ENCODE results near the gene KCNG3. TPM values are rescaled to one million over a fixed set of nuclear protein-coding genes. Genes with fewer than 3 reads are reported as not detected.

KCNG3 gene
- polyA plus RNA-seq, 3 donors, result not detected

GRCh38 chr2:42458396-42458795 is 35.4 kb downstream of the KCNG3 start:
- peaks cover 4 to 11% (median 8%) of the 10 kb centered on the region in 3 donors for H3K27me3 Mint-ChIP-seq (ENCODE audit: low read depth in 3 of 3)
- intact Hi-C loops (cut with micrococcal nuclease), result no loop called here
- H3K4me1 Mint-ChIP-seq, result no peaks in the 10 kb centered on the region
- Histone ChIP-seq H3K4me1 (ENCODE audit: control insufficient read depth in 1 of 2, insufficient read depth in 2 of 2, low read length in 2 of 2) (no peaks in the 10 kb centered on the region), H3K27ac (ENCODE audit: low read depth in 1 of 2, low read length in 2 of 2) (no peak overlapping the region), H2AFZ (ENCODE audit: insufficient read depth, low read depth, low read length, poor library complexity, severe bottlenecking) (no peak overlapping the region), H3K36me3 (replicated peaks in 1 of 2; ENCODE audit: control insufficient read depth in 1 of 2, insufficient read depth in 2 of 2, low read length in 2 of 2) (no peaks in the 10 kb centered on the region), H3K4me2 (replicated peaks; ENCODE audit: extremely low read depth, low read length, poor library complexity, severe bottlenecking) (no peak overlapping the region), H4K20me1 (ENCODE audit: insufficient read depth, low read length) (no peaks in the 10 kb centered on the region), H3K4me3 (replicated peaks in 1 of 3; ENCODE audit: low read depth in 2 of 3, low read length in 3 of 3) (no peak overlapping the region), H3K79me2 (ENCODE audit: insufficient read depth, low read length) (no peaks in the 10 kb centered on the region), H3K27me3 (ENCODE audit: control insufficient read depth in 2 of 2, insufficient read depth in 2 of 2, low read length in 2 of 2) (no peaks in the 10 kb centered on the region), H3K9me3 (replicated peaks in 1 of 2; ENCODE audit: control insufficient read depth in 1 of 2, insufficient read depth in 1 of 2, low read length in 2 of 2) (no peaks in the 10 kb centered on the region), H3K9ac (ENCODE audit: insufficient read depth, low read length, poor library complexity, severe bottlenecking) (no peak overlapping the region)
- TF ChIP-seq CTCF (IDR thresholded peaks at IDR 0.05), result no peak
- H3K36me3 Mint-ChIP-seq, result no peaks in the 10 kb centered on the region
- no peak overlapping the region for H3K4me3 Mint-ChIP-seq
- no peak for DNase-seq
- H3K27ac Mint-ChIP-seq, result no peak overlapping the region
- no CpG with 5 or more reads among the region's 1 CpG for WGBS (ENCODE audit: insufficient coverage)
- H3K9me3 Mint-ChIP-seq, result no peaks in the 10 kb centered on the region

- no peak overlapping the region for H3K4me3 ChIP-seq (replicated peaks in 1 of 3; ENCODE audit: low read depth in 2 of 3, low read length in 3 of 3)
- no peaks in the 10 kb centered on the region for H3K27me3 ChIP-seq (ENCODE audit: control insufficient read depth in 2 of 2, insufficient read depth in 2 of 2, low read length in 2 of 2)
- H3K27me3 Mint-ChIP-seq (ENCODE audit: low read depth in 3 of 3), result peaks cover 5 to 13% (median 8%) of the 10 kb centered on the region in 3 donors
- no peaks in the 10 kb centered on the region for H3K79me2 ChIP-seq (ENCODE audit: insufficient read depth, low read length)
- H3K4me1 Mint-ChIP-seq, result no peaks in the 10 kb centered on the region
- no peaks in the 10 kb centered on the region for H4K20me1 ChIP-seq (ENCODE audit: insufficient read depth, low read length)
- WGBS (ENCODE audit: insufficient coverage), result 96% methylated on average over 4 of the region's 6 CpGs
- H3K4me2 ChIP-seq (replicated peaks; ENCODE audit: extremely low read depth, low read length, poor library complexity, severe bottlenecking), result no peak overlapping the region
- no peaks in the 10 kb centered on the region for H3K36me3 ChIP-seq (replicated peaks in 1 of 2; ENCODE audit: control insufficient read depth in 1 of 2, insufficient read depth in 2 of 2, low read length in 2 of 2)
- H3K9ac ChIP-seq (ENCODE audit: insufficient read depth, low read length, poor library complexity, severe bottlenecking), result no peak overlapping the region
- no peak overlapping the region for H3K27ac ChIP-seq (ENCODE audit: low read depth in 1 of 2, low read length in 2 of 2)
- H3K27ac Mint-ChIP-seq, result no peak overlapping the region
- intact Hi-C loops (cut with micrococcal nuclease), result no loop called here
- H3K36me3 Mint-ChIP-seq, result no peaks in the 10 kb centered on the region
- DNase-seq, result no peak
- H3K4me3 Mint-ChIP-seq, result no peak overlapping the region
- no peaks in the 10 kb centered on the region for H3K9me3 ChIP-seq (replicated peaks in 1 of 2; ENCODE audit: control insufficient read depth in 1 of 2, insufficient read depth in 1 of 2, low read length in 2 of 2)
- no peak for TF ChIP-seq CTCF (IDR thresholded peaks at IDR 0.05)
- peaks cover 0 to 4% (median 0%) of the 10 kb centered on the region in 7 donors for H3K9me3 Mint-ChIP-seq
- H3K4me1 ChIP-seq (ENCODE audit: control insufficient read depth in 1 of 2, insufficient read depth in 2 of 2, low read length in 2 of 2), result no peaks in the 10 kb centered on the region
- no peak overlapping the region for H2AFZ ChIP-seq (ENCODE audit: insufficient read depth, low read depth, low read length, poor library complexity, severe bottlenecking)
These were observed 36.8 kb downstream of the KCNG3 start for GRCh38 chr2:42457011-42457410.
